Erythroblast (primary cell): ENCODE data around the gene OSBPL3.

ENCODE experiments used
- GATA1 ChIP-seq: IDR thresholded peaks from 2 replicates; pipeline ENCODE4 v1.6.1; 2011; ENCODE audit warnings: low read depth, mild to moderate bottlenecking, control low read depth, low read length, moderate library complexity
- POLR2A ChIP-seq: IDR thresholded peaks from 2 replicates; pipeline ENCODE4 v1.6.1; 2011; ENCODE audit warnings: mild to moderate bottlenecking, low read length

GRCh38 chr7:24943096-24943948 is 36.7 kb downstream of the OSBPL3 start:
- TF ChIP-seq POLR2A = no peak
- TF ChIP-seq GATA1 = no peak
